EH (cell line): Measurements from ENCODE around the gene ZNF568.

ENCODE experiments used
- DNase-seq: peaks from one replicate; pipeline ENCODE4 v3.0.0-alpha.2; 2015; ENCODE audit warnings: low read depth

The ZNF568 gene

GRCh38 chr19:36999313-36999712, 83.2 kb downstream of the ZNF568 start:
- DNase-seq = no peak

GRCh38 chr19:37007587-37008220, 91.6 kb downstream of the ZNF568 start:
- no peak for DNase-seq

- DNase-seq = no peak
Observed at GRCh38 chr19:37009871-37010270, 93.7 kb downstream of the ZNF568 start.

GRCh38 chr19:37012093-37012745, 96.1 kb downstream of the ZNF568 start:
- DNase-seq = no peak

GRCh38 chr19:37014456-37014855, 98.3 kb downstream of the ZNF568 start:
- no peak for DNase-seq

- no peak for DNase-seq
Observed at GRCh38 chr19:37045140-37045539, 129.0 kb downstream of the ZNF568 start.
